Lower leg skin (tissue), 3 donors: Measurements from ENCODE around the gene RNF157.

ENCODE experiments used
- POLR2A ChIP-seq, 2 donors: fragments of 450-650 bp; IDR thresholded peaks; one replicate each; pipeline ENCODE4 v1.6.1; 2016 to 2017; ENCODE audit warnings: antibody characterized with exemption in 2 of 2, mild to moderate bottlenecking in 1 of 2, moderate library complexity in 1 of 2
- TF ChIP-seq, protein P1 (sequence below), 3 donors: fragments of 450-650 bp; IDR thresholded peaks; one replicate each; pipeline ENCODE4 v1.5.1; 2016; ENCODE audit warnings: antibody characterized with exemption in 3 of 3, mild to moderate bottlenecking in 3 of 3, moderate library complexity in 2 of 3

DNA sequence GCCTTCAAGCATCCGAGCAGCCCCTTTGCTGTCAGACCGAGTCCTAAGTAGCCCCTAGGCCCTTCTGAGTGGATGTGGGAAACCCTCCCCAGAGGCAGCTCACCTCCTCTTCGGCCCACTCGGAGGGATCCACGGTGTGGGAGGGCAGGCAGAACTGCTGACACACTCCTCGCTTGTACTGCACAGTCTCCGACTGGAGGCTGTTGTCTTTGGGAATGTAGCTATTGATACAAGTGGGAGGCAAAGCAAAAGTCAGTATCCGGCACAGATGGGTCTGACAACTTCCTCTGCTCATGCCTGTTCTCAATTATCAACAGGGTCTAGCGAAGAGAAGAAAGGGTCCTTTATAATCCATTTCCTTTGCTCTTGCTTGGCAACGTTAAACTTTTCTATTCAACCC lies 73.4 kb downstream of the RNF157 start:
- TF ChIP-seq POLR2A (IDR thresholded peaks at IDR 0.05), result no peak
- TF ChIP-seq, protein P1, sequence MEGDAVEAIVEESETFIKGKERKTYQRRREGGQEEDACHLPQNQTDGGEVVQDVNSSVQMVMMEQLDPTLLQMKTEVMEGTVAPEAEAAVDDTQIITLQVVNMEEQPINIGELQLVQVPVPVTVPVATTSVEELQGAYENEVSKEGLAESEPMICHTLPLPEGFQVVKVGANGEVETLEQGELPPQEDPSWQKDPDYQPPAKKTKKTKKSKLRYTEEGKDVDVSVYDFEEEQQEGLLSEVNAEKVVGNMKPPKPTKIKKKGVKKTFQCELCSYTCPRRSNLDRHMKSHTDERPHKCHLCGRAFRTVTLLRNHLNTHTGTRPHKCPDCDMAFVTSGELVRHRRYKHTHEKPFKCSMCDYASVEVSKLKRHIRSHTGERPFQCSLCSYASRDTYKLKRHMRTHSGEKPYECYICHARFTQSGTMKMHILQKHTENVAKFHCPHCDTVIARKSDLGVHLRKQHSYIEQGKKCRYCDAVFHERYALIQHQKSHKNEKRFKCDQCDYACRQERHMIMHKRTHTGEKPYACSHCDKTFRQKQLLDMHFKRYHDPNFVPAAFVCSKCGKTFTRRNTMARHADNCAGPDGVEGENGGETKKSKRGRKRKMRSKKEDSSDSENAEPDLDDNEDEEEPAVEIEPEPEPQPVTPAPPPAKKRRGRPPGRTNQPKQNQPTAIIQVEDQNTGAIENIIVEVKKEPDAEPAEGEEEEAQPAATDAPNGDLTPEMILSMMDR (IDR thresholded peaks at IDR 0.05), result no peak
